WTC11 (cell line): ENCODE data around the gene BET1. TPM values are rescaled to one million over a fixed set of nuclear protein-coding genes. Genes with fewer than 3 reads are reported as not detected.
A peak's percentile ranks its signal among the peaks of the same experiment; 100 is the strongest.

Experiments used
- ATAC-seq: fragments of 200-7000 bp; cut with Tn5 transposase; 2 replicates; pipeline ENCODE4 v1.10.0; 2021; ENCODE audit warnings: mild to moderate bottlenecking, moderate library complexity
- CTCF ChIA-PET: fragments of 300-600 bp; sonication (Branson Sonifier 250); formaldehyde crosslinking; loops from one replicate; lab custom pipeline; 2021; ENCODE audit warnings: antibody characterized with exemption; lab: Charles Lee
- POLR2A ChIA-PET: fragments of 350-600 bp; sonication (Branson Sonifier 250); formaldehyde crosslinking; loops from one replicate; lab custom pipeline; 2021; ENCODE audit warnings: antibody characterized with exemption; lab: Charles Lee
- DNase-seq: peaks from one replicate; pipeline ENCODE4 v3.0.0; 2021; ENCODE audit warnings: low spot score
- H3K27ac Mint-ChIP-seq: 2 replicates; pipeline ENCODE4 v1.8.0; 2021; ENCODE audit warnings: mixed read lengths
- H3K27me3 Mint-ChIP-seq: 2 replicates; pipeline ENCODE4 v1.8.0; 2021; ENCODE audit warnings: low read depth, mild to moderate bottlenecking, moderate library complexity, mixed read lengths
- H3K36me3 Mint-ChIP-seq: 2 replicates; pipeline ENCODE4 v1.8.0; 2021; ENCODE audit warnings: mixed read lengths
- H3K4me1 Mint-ChIP-seq: 2 replicates; pipeline ENCODE4 v1.8.0; 2022; ENCODE audit warnings: mixed read lengths
- H3K4me3 Mint-ChIP-seq: 2 replicates; pipeline ENCODE4 v1.8.0; 2021; ENCODE audit warnings: mild to moderate bottlenecking, moderate library complexity, mixed read lengths
- H3K9me3 Mint-ChIP-seq: 2 replicates; pipeline ENCODE4 v1.8.0; 2021; ENCODE audit warnings: mixed read lengths
- ATF1 ChIP-seq: sonication (generic); formaldehyde crosslinking; IDR thresholded peaks from 2 replicates; pipeline ENCODE4 v1.8.1; 2023; ENCODE audit warnings: mild to moderate bottlenecking, moderate library complexity, missing genetic modification reagents
- ATF6 ChIP-seq: sonication (generic); formaldehyde crosslinking; IDR thresholded peaks from 2 replicates; pipeline ENCODE4 v1.8.1; 2023; ENCODE audit warnings: mild to moderate bottlenecking, missing genetic modification reagents
- CREM ChIP-seq: sonication (generic); formaldehyde crosslinking; IDR thresholded peaks from 2 replicates; pipeline ENCODE4 v1.8.1; 2022; ENCODE audit warnings: mild to moderate bottlenecking, missing genetic modification reagents, moderate library complexity
- E2F4 ChIP-seq: sonication (generic); formaldehyde crosslinking; IDR thresholded peaks from 2 replicates; pipeline ENCODE4 v1.8.1; 2022; ENCODE audit warnings: low read depth, mild to moderate bottlenecking, moderate library complexity, missing genetic modification reagents, borderline replicate concordance
- ELF4 ChIP-seq: sonication (generic); formaldehyde crosslinking; IDR thresholded peaks from 2 replicates; pipeline ENCODE4 v1.8.1; 2022; ENCODE audit warnings: low read depth, mild to moderate bottlenecking, moderate library complexity, missing genetic modification reagents
- EMX1 ChIP-seq: fragments of 250-450 bp; sonication (Bioruptor Pico); IDR thresholded peaks from 2 replicates; pipeline ENCODE4 v1.8.0; 2021; ENCODE audit warnings: mild to moderate bottlenecking
- ETV6 ChIP-seq: sonication (generic); formaldehyde crosslinking; IDR thresholded peaks from 2 replicates; pipeline ENCODE4 v1.8.1; 2022; ENCODE audit warnings: mild to moderate bottlenecking, missing genetic modification reagents
- FOXP1 ChIP-seq: sonication (generic); formaldehyde crosslinking; IDR thresholded peaks from 2 replicates; pipeline ENCODE4 v1.8.0; 2022; ENCODE audit warnings: missing genetic modification reagents, mild to moderate bottlenecking, moderate library complexity, borderline replicate concordance
- GABPB1 ChIP-seq: sonication (generic); formaldehyde crosslinking; IDR thresholded peaks from 2 replicates; pipeline ENCODE4 v1.8.1; 2023; ENCODE audit warnings: mild to moderate bottlenecking, missing genetic modification reagents
- IRF2 ChIP-seq: sonication (generic); formaldehyde crosslinking; IDR thresholded peaks from 2 replicates; pipeline ENCODE4 v1.8.0; 2022; ENCODE audit warnings: low read depth, missing genetic modification reagents, borderline replicate concordance
- JAZF1 ChIP-seq: fragments of 250-450 bp; sonication (Bioruptor Pico); IDR thresholded peaks from 2 replicates; pipeline ENCODE4 v1.9.0; 2021; ENCODE audit warnings: moderate library complexity, mild to moderate bottlenecking, inconsistent platforms
- MYBL2 ChIP-seq: sonication (generic); formaldehyde crosslinking; IDR thresholded peaks from 2 replicates; pipeline ENCODE4 v1.8.1; 2023; ENCODE audit warnings: mild to moderate bottlenecking, moderate library complexity, missing genetic modification reagents
- NFE2L1 ChIP-seq: sonication (generic); formaldehyde crosslinking; IDR thresholded peaks from 2 replicates; pipeline ENCODE4 v1.8.1; 2023; ENCODE audit warnings: missing genetic modification reagents
- NR1H2 ChIP-seq: sonication (generic); formaldehyde crosslinking; IDR thresholded peaks from 2 replicates; pipeline ENCODE4 v1.9.0; 2021; ENCODE audit warnings: mild to moderate bottlenecking, moderate library complexity, missing genetic modification reagents
- NR3C1 ChIP-seq: sonication (generic); formaldehyde crosslinking; conservative IDR thresholded peaks from 2 replicates; pipeline ENCODE4 v1.8.1; 2023; ENCODE audit warnings: low read depth, mild to moderate bottlenecking, missing genetic modification reagents
- PREB ChIP-seq: sonication (generic); formaldehyde crosslinking; IDR thresholded peaks from 2 replicates; pipeline ENCODE4 v1.8.1; 2022; ENCODE audit warnings: mild to moderate bottlenecking, missing genetic modification reagents, moderate library complexity, borderline replicate concordance
- STAT6 ChIP-seq: sonication (generic); formaldehyde crosslinking; conservative IDR thresholded peaks from 2 replicates; pipeline ENCODE4 v1.8.1; 2023; ENCODE audit warnings: mild to moderate bottlenecking, low read depth, missing genetic modification reagents, moderate library complexity
- TP53 ChIP-seq: sonication (generic); formaldehyde crosslinking; IDR thresholded peaks from 2 replicates; pipeline ENCODE4 v1.8.1; 2023; ENCODE audit warnings: mild to moderate bottlenecking, missing genetic modification reagents
- USF1 ChIP-seq: sonication (generic); formaldehyde crosslinking; IDR thresholded peaks from 2 replicates; pipeline ENCODE4 v1.8.0; 2022; ENCODE audit warnings: mild to moderate bottlenecking, missing genetic modification reagents
- ZBTB21 ChIP-seq: sonication (generic); formaldehyde crosslinking; IDR thresholded peaks from 2 replicates; pipeline ENCODE4 v1.8.1; 2023; ENCODE audit warnings: mild to moderate bottlenecking, missing genetic modification reagents, borderline replicate concordance
- ZNF281 ChIP-seq: sonication (generic); formaldehyde crosslinking; IDR thresholded peaks from 2 replicates; pipeline ENCODE4 v1.8.0; 2023; ENCODE audit warnings: mild to moderate bottlenecking, missing genetic modification reagents
- ZNF317 ChIP-seq: sonication (generic); formaldehyde crosslinking; IDR thresholded peaks from 2 replicates; pipeline ENCODE4 v1.8.1; 2023; ENCODE audit warnings: low read depth, mild to moderate bottlenecking, moderate library complexity, missing genetic modification reagents, borderline replicate concordance
- ZNF396 ChIP-seq: fragments of 250-450 bp; sonication (Bioruptor Pico); IDR thresholded peaks from 2 replicates; pipeline ENCODE4 v1.8.0; 2021; ENCODE audit warnings: mild to moderate bottlenecking, moderate library complexity, borderline replicate concordance
- ZNF671 ChIP-seq: fragments of 250-450 bp; sonication (Bioruptor Pico); IDR thresholded peaks from 2 replicates; pipeline ENCODE4 v1.8.0; 2021; ENCODE audit warnings: mild to moderate bottlenecking
- total RNA-seq: library from RNA; stranded (reverse); gene quantifications from 3 replicates; pipeline ENCODE4 v1.2.3, GENCODE V29; 2021

Gene BET1
- total RNA-seq, 1 experiment from 2014 or later = 26.7 TPM

GRCh38 chr7:94004024-94004951 is at the start of gene BET1 (continued):
- TF ChIP-seq GABPB1 (CRISPR knock-in tag) (0 out of 2 replicates have a peak, but pooled peaks have one; percentile 53), JAZF1 (no peak), ETV6 (CRISPR knock-in tag) (0 out of 2 replicates have a peak, but pooled peaks have one; percentile 85), ZNF317 (CRISPR knock-in tag) (no peak), ATF1 (CRISPR knock-in tag) (peak; percentile 47; the same call in 1 of the 2 replicates)
- TF ChIP-seq, all 79 proteins: peak for 10

- CTCF ChIA-PET = no interaction called here
- ATAC-seq (no peak), DNase-seq (no peak)
- no peak overlapping the region for H3K4me3 Mint-ChIP-seq
- H3K9me3 Mint-ChIP-seq = peaks cover 7% of the 10 kb centered on the region
- no peaks in the 10 kb centered on the region for H3K36me3 Mint-ChIP-seq
- POLR2A ChIA-PET = interaction anchor here (0.5 kb wide), 1 partner anchor 1912 kb away, joined by 3 read pairs; no protein-coding TSS in a partner anchor
- TF ChIP-seq NR3C1 (CRISPR knock-in tag) = no peak
- no peak for TF ChIP-seq ZNF671 (CRISPR knock-in tag)
- no peak for TF ChIP-seq IRF2 (CRISPR knock-in tag)
- no peak for TF ChIP-seq ZNF281 (CRISPR knock-in tag)
- TF ChIP-seq PREB (CRISPR knock-in tag) = no peak
- TF ChIP-seq NR1H2 = no peak
- TF ChIP-seq ATF1 (CRISPR knock-in tag) = no peak
- no peak for TF ChIP-seq ELF4 (CRISPR knock-in tag)
- TF ChIP-seq NFE2L1 (CRISPR knock-in tag) = no peak
- TF ChIP-seq ATF6 (CRISPR knock-in tag) = no peak
- no peak for TF ChIP-seq FOXP1 (CRISPR knock-in tag)
- no peak for TF ChIP-seq TP53 (CRISPR knock-in tag)
- no peak for TF ChIP-seq E2F4 (CRISPR knock-in tag)
- no peak for TF ChIP-seq ZBTB21 (CRISPR knock-in tag)
- TF ChIP-seq STAT6 (CRISPR knock-in tag) = no peak
- TF ChIP-seq EMX1 = no peak
- TF ChIP-seq ZNF396 = no peak
- TF ChIP-seq CREM (CRISPR knock-in tag) = no peak
- no peak for TF ChIP-seq USF1 (CRISPR knock-in tag)
- no peak for TF ChIP-seq MYBL2 (CRISPR knock-in tag)
- H3K4me1 Mint-ChIP-seq = peaks cover 42% of the 10 kb centered on the region
- H3K27me3 Mint-ChIP-seq = no peaks in the 10 kb centered on the region
- no peak overlapping the region for H3K27ac Mint-ChIP-seq
These were observed 49.4 kb upstream of the BET1 start for GRCh38 chr7:94053532-94053931.
